Stomach (tissue), 9 donors: ENCODE measurements around the gene MOB3B. TPM values are rescaled to one million over a fixed set of nuclear protein-coding genes. Genes with fewer than 3 reads are reported as not detected.
A peak's percentile ranks its signal among the peaks of the same experiment; 100 is the strongest.

Experiments used
- DNase-seq, 2 donors: peaks; one replicate each; pipeline versions ENCODE4 v3.0.0 to v3.0.0-alpha.2; 2013 to 2019
- H3K27ac ChIP-seq, 5 donors: fragments of 200-600 bp in 4 of 5; sonication (generic) in 4 of 5; one replicate each; pipeline ENCODE4 v1.5.1; 2013 to 2019; ENCODE audit warnings: mild to moderate bottlenecking in 1 of 5, moderate library complexity in 1 of 5
- H3K27me3 ChIP-seq, 3 donors: fragments of 200-600 bp; sonication (generic); one replicate each; pipeline ENCODE4 v1.5.1; 2017 to 2019; ENCODE audit warnings: mixed run types in 1 of 3
- H3K36me3 ChIP-seq, 4 donors: fragments of 200-600 bp; sonication (generic); 1 replicate in 3 of 4; 2 replicates in 1 of 4; pipeline ENCODE4 v1.5.1; 2016 to 2019
- H3K4me1 ChIP-seq, 4 donors: fragments of 200-600 bp; sonication (generic); one replicate each; pipeline ENCODE4 v1.5.1; 2016 to 2019
- H3K4me3 ChIP-seq, 4 donors: fragments of 200-600 bp; sonication (generic) in 3 of 4; one replicate each; pipeline ENCODE4 v1.5.1; 2016 to 2019; ENCODE audit warnings: mild to moderate bottlenecking in 1 of 4
- H3K9me3 ChIP-seq, 4 donors: fragments of 200-600 bp; sonication (generic); one replicate each; pipeline ENCODE4 v1.5.1; 2016 to 2019
- CTCF ChIP-seq, 7 experiments: fragments of 450-650 bp in 4 of 7; fragments of 200-600 bp in 3 of 7; sonication (generic) in 3 of 7; IDR thresholded peaks; one replicate each; pipeline ENCODE4 v1.5.1; 2016 to 2019; ENCODE audit warnings: antibody characterized with exemption in 7 of 7, control low read depth in 2 of 7, mild to moderate bottlenecking in 1 of 7
- EP300 ChIP-seq: sonication (generic); formaldehyde crosslinking; IDR thresholded peaks from one replicate; pipeline ENCODE4 v1.6.1; 2017; ENCODE audit warnings: antibody characterized with exemption
- POLR2A ChIP-seq, 4 donors: fragments of 450-650 bp; IDR thresholded peaks; one replicate each; pipeline ENCODE4 v1.6.1; 2016; ENCODE audit warnings: antibody characterized with exemption in 4 of 4, control low read depth in 2 of 4, mild to moderate bottlenecking in 1 of 4, moderate library complexity in 1 of 4
- POLR2AphosphoS5 ChIP-seq, 3 donors: sonication (generic); formaldehyde crosslinking; IDR thresholded peaks; one replicate each; pipeline ENCODE4 v1.6.1; 2016; ENCODE audit warnings: antibody characterized with exemption in 3 of 3
- WGBS, 5 donors: extraction: QIAGEN DNeasy Blood & Tissue Kit in 3 of 5; methylation state at CpG; one replicate each; pipeline versions ENCODE4 v1.1.5 to v1.1.7; 2013 to 2018; 5-methylcytosine and 5-hydroxymethylcytosine counted together
- intact Hi-C: fragments of 100-400 bp; cut with DNase I; formaldehyde crosslinking; loops from one replicate; pipeline ENCODE4 v1.15.1; 2023; ENCODE audit warnings: low total_unique reads
- polyA plus RNA-seq, 3 donors: library from polyadenylated mRNA; stranded (reverse); fragments of 200-250 nt; gene quantifications; one replicate each; pipeline ENCODE4 v1.2.3, GENCODE V29; 2013
- total RNA-seq, 5 donors: library from RNA; depleted of rRNA; stranded (reverse); fragments of >200 nt; gene quantifications; one replicate each; pipeline versions ENCODE4 v1.1.0 to v1.2.3, GENCODE V29; 2014 to 2016
- donor health status: healthy with polysubstance abuse.
- donor health status: Bipolar disorder and iron deficiency.
- donor health status: healthy.

The MOB3B gene
- total and polyA plus RNA-seq, 8 donors = 4.0 to 32.7 (median 9.7) TPM

- intact Hi-C loops = no loop called here
- WGBS, 5 donors = 88 to 99% (median 96%) methylated on average over 2 of the region's 2 CpGs
These were observed 11.6 kb downstream of the MOB3B start for GRCh38 chr9:27518006-27518405.

GRCh38 chr9:27514551-27514950 is 15.1 kb downstream of the MOB3B start:
- intact Hi-C loops = no loop called here
- 72 to 91% (median 79%) methylated on average over 2 of the region's 2 CpGs for WGBS, 5 donors
- no peaks in the 10 kb centered on the region for H3K9me3 ChIP-seq
- no peak overlapping the region for H3K4me3 ChIP-seq
- TF ChIP-seq CTCF (IDR thresholded peaks at IDR 0.05) (no peak), EP300 (no peak), POLR2AphosphoS5 (IDR thresholded peaks at IDR 0.05) (no peak), POLR2A (IDR thresholded peaks at IDR 0.05) (no peak)
- no peaks in the 10 kb centered on the region for H3K36me3 ChIP-seq
- H3K27ac ChIP-seq = no peak overlapping the region
- no peaks in the 10 kb centered on the region for H3K27me3 ChIP-seq
- DNase-seq = peak; percentile 36 to 75
- peaks cover 0 to 13% (median 0%) of the 10 kb centered on the region in 4 donors for H3K4me1 ChIP-seq

More at GRCh38 chr9:27518006-27518405, 11.6 kb downstream of the MOB3B start:
- TF ChIP-seq POLR2A (IDR thresholded peaks at IDR 0.05) (no peak), POLR2AphosphoS5 (IDR thresholded peaks at IDR 0.05) (no peak), CTCF (IDR thresholded peaks at IDR 0.05) (no peak), EP300 (no peak)
- Histone ChIP-seq H3K27ac (no peak overlapping the region), H3K27me3 (no peaks in the 10 kb centered on the region), H3K9me3 (no peaks in the 10 kb centered on the region), H3K36me3 (no peaks in the 10 kb centered on the region), H3K4me3 (no peak overlapping the region), H3K4me1 (peaks cover 0 to 13% (median 0%) of the 10 kb centered on the region in 4 donors)
- no peak for DNase-seq

- H3K4me3 ChIP-seq = no peak overlapping the region
- no peaks in the 10 kb centered on the region for H3K9me3 ChIP-seq
- TF ChIP-seq POLR2A (IDR thresholded peaks at IDR 0.05) (no peak), EP300 (no peak), POLR2AphosphoS5 (IDR thresholded peaks at IDR 0.05) (no peak), CTCF (IDR thresholded peaks at IDR 0.05) (no peak)
- DNase-seq = no peak
- WGBS, 5 donors = 90 to 100% (median 95%) methylated on average over 2 of the region's 2 CpGs
- peaks cover 0 to 5% (median 0%) of the 10 kb centered on the region in 4 donors for H3K36me3 ChIP-seq
- intact Hi-C loops = no loop called here
- H3K4me1 ChIP-seq = peaks cover 0 to 13% (median 0%) of the 10 kb centered on the region in 4 donors
- H3K27me3 ChIP-seq = no peaks in the 10 kb centered on the region
- H3K27ac ChIP-seq = no peak overlapping the region
These were observed 17.8 kb downstream of the MOB3B start for GRCh38 chr9:27511771-27512170.

GRCh38 chr9:27510780-27511179 is 18.8 kb downstream of the MOB3B start:
- intact Hi-C loops = no loop called here
- WGBS, 5 donors = 42 to 70% (median 53%) methylated on average over 2 of the region's 2 CpGs
- no peak for TF ChIP-seq POLR2A (IDR thresholded peaks at IDR 0.05)
- TF ChIP-seq CTCF (IDR thresholded peaks at IDR 0.05) = no peak
- TF ChIP-seq EP300 = no peak
- TF ChIP-seq POLR2AphosphoS5 (IDR thresholded peaks at IDR 0.05) = no peak

More at GRCh38 chr9:27510780-27511179, 18.8 kb downstream of the MOB3B start:
- Histone ChIP-seq H3K9me3 (no peaks in the 10 kb centered on the region), H3K4me1 (peaks cover 0 to 13% (median 0%) of the 10 kb centered on the region in 4 donors), H3K36me3 (peaks cover 0 to 5% (median 0%) of the 10 kb centered on the region in 4 donors), H3K4me3 (no peak overlapping the region), H3K27me3 (no peaks in the 10 kb centered on the region), H3K27ac (no peak overlapping the region)
- DNase-seq = no peak
